Activated CD8-positive, alpha-beta T cell treated with anti-CD3 and anti-CD28 coated beads, Interleukin-2, amount 10 ng/mL, durations not matched to agents 7 days and 5 days (primary cell): ENCODE results near the gene IPO9. TPM values are rescaled to one million over a fixed set of nuclear protein-coding genes. Genes with fewer than 3 reads are reported as not detected.

Experiments
- microRNA-seq: library from miRNA; unstranded; fragments of <30 nt; microRNA quantifications from one replicate; pipeline ENCODE4 v1.2.0, GENCODE V29; 2022
- total RNA-seq, 2 experiments: library from RNA; stranded (reverse); gene quantifications; one replicate each; pipeline ENCODE4 v1.2.3, GENCODE V29; 2021

The IPO9 gene
- total RNA-seq, 2 experiments from 2014 or later: 55.3 to 58.1 TPM

Small RNA genes lying within 50 kb of the gene (microRNA-seq; reads per million reads assigned to microRNA genes)
- gene MIR1231 (not detected), gene MIR6739 (not detected)

Other genes with a start within 250 kb of the IPO9 start
- gene SHISA4, start 59.7 kb downstream of the IPO9 start, total RNA-seq: under 1 TPM in 1 of 2 experiments, not detected in 1; 0.55 TPM
- not detected for gene LMOD1, start 117.4 kb downstream of the IPO9 start, total RNA-seq
- 10 to 100 TPM; 51.4 to 54.0 TPM for gene TIMM17A, start 126.3 kb downstream of the IPO9 start, total RNA-seq
- gene RNPEP, start 153.5 kb downstream of the IPO9 start, total RNA-seq: 10 to 100 TPM; 32.0 to 32.2 TPM
- gene ELF3, start 181.4 kb downstream of the IPO9 start, total RNA-seq: under 1 TPM; 0.42 to 0.55 TPM